ENCODE results near the gene ACSS3. TPM values are rescaled to one million over a fixed set of nuclear protein-coding genes. Genes with fewer than 3 reads are reported as not detected.

The ACSS3 gene
- total and polyA plus RNA-seq, 9 of the 15 experiments (the other 6 are each of a cell fraction or from before 2014, with no cell fraction given): 0.40 TPM; not detected in 8

DNA sequence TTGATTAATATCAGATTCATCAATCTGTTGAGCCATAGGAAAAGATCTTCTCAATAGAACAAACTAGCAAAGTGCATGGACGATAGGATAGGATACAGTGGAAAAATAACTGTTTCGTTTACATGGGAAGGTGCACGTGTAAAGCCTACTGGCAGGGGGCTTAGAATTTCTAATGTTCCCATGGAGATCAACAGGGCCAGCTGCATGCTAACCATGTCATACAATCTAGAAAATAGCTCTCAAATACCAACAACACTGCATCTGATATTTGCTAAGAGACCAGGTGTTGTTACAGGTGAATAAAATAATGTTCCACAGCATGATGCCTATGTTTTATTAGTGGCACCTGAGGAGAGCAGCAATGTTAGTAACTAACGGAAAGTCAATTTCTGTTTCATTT is 72.5 kb downstream of the ACSS3 start:
- no peaks in the 10 kb centered on the region for H3K9me1 ChIP-seq (ENCODE audit: control insufficient read depth, insufficient read depth, low read length)
- POLR2A ChIA-PET: no interaction called here
- no peaks in the 10 kb centered on the region for H4K20me1 ChIP-seq (replicated peaks; ENCODE audit: control insufficient read depth, insufficient read depth, low read length)
- in situ Hi-C loops (cut with MboI) (no loop called here), intact Hi-C loops (cut with micrococcal nuclease) (no loop called here)
- H3K79me2 ChIP-seq (ENCODE audit: control insufficient read depth, insufficient read depth, low read length): no peaks in the 10 kb centered on the region
- H3K4me3 ChIP-seq: no peak overlapping the region
- no peak for ATAC-seq
- no peak for FAIRE-seq
- no TSS peak for BruUV-seq (replicated peaks)
- no peak overlapping the region for H2AFZ ChIP-seq (ENCODE audit: low read depth, low read length)
- CTCF ChIA-PET (ENCODE audit: low intra/inter-chr PET ratio): no interaction called here
- H3K9me3 ChIP-seq (replicated peaks; ENCODE audit: control insufficient read depth, insufficient read depth, low read depth, low read length): no peaks in the 10 kb centered on the region
- H3K4me2 ChIP-seq (ENCODE audit: insufficient read depth, low read length): no peak overlapping the region
- no peaks in the 10 kb centered on the region for H3K4me1 ChIP-seq (replicated peaks in 1 of 2; ENCODE audit: control insufficient read depth in 2 of 2, insufficient read depth in 2 of 2, low read length in 2 of 2)
- no peak for DNase-seq (ENCODE audit: extremely low read depth in 1 of 4, low spot score in 3 of 4)
- H3K36me3 ChIP-seq (ENCODE audit: control insufficient read depth, insufficient read depth, low read length): no peaks in the 10 kb centered on the region
- WGBS (ENCODE audit: insufficient coverage, low coverage, missing lambda C conversion rate): 1% methylated on average over 4 of the region's 4 CpGs
- TF ChIP-seq MAFK (IDR thresholded peaks at IDR 0.05; ENCODE audit: low read length) (no peak), MCM5 (IDR thresholded peaks at IDR 0.05; ENCODE audit: low read depth) (no peak), THRAP3 (IDR thresholded peaks at IDR 0.05; ENCODE audit: borderline replicate concordance) (no peak), ZNF551 (CRISPR knock-in tag; IDR thresholded peaks at IDR 0.05) (no peak), FOXJ2 (tag; IDR thresholded peaks at IDR 0.05) (no peak), SMARCB1 (IDR thresholded peaks at IDR 0.05; ENCODE audit: insufficient read length, low read depth) (no peak), ZKSCAN1 (IDR thresholded peaks at IDR 0.05; ENCODE audit: low read depth, low read length) (no peak), SRF (CRISPR knock-in tag; IDR thresholded peaks at IDR 0.05) (no peak), GABPB2 (CRISPR knock-in tag; conservative IDR thresholded peaks at IDR 0.05) (no peak), FOXJ3 (CRISPR knock-in tag; IDR thresholded peaks at IDR 0.05) (no peak), BHLHE40 (IDR thresholded peaks at IDR 0.05; ENCODE audit: low read length) (no peak), SMC3 (conservative IDR thresholded peaks at IDR 0.05; ENCODE audit: insufficient read depth, low read depth, low read length) (no peak)
- TF ChIP-seq, protein P1, sequence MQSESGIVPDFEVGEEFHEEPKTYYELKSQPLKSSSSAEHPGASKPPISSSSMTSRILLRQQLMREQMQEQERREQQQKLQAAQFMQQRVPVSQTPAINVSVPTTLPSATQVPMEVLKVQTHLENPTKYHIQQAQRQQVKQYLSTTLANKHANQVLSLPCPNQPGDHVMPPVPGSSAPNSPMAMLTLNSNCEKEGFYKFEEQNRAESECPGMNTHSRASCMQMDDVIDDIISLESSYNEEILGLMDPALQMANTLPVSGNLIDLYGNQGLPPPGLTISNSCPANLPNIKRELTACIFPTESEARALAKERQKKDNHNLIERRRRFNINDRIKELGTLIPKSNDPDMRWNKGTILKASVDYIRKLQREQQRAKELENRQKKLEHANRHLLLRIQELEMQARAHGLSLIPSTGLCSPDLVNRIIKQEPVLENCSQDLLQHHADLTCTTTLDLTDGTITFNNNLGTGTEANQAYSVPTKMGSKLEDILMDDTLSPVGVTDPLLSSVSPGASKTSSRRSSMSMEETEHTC (IDR thresholded peaks at IDR 0.05): no peak
- TF ChIP-seq, protein P2, sequence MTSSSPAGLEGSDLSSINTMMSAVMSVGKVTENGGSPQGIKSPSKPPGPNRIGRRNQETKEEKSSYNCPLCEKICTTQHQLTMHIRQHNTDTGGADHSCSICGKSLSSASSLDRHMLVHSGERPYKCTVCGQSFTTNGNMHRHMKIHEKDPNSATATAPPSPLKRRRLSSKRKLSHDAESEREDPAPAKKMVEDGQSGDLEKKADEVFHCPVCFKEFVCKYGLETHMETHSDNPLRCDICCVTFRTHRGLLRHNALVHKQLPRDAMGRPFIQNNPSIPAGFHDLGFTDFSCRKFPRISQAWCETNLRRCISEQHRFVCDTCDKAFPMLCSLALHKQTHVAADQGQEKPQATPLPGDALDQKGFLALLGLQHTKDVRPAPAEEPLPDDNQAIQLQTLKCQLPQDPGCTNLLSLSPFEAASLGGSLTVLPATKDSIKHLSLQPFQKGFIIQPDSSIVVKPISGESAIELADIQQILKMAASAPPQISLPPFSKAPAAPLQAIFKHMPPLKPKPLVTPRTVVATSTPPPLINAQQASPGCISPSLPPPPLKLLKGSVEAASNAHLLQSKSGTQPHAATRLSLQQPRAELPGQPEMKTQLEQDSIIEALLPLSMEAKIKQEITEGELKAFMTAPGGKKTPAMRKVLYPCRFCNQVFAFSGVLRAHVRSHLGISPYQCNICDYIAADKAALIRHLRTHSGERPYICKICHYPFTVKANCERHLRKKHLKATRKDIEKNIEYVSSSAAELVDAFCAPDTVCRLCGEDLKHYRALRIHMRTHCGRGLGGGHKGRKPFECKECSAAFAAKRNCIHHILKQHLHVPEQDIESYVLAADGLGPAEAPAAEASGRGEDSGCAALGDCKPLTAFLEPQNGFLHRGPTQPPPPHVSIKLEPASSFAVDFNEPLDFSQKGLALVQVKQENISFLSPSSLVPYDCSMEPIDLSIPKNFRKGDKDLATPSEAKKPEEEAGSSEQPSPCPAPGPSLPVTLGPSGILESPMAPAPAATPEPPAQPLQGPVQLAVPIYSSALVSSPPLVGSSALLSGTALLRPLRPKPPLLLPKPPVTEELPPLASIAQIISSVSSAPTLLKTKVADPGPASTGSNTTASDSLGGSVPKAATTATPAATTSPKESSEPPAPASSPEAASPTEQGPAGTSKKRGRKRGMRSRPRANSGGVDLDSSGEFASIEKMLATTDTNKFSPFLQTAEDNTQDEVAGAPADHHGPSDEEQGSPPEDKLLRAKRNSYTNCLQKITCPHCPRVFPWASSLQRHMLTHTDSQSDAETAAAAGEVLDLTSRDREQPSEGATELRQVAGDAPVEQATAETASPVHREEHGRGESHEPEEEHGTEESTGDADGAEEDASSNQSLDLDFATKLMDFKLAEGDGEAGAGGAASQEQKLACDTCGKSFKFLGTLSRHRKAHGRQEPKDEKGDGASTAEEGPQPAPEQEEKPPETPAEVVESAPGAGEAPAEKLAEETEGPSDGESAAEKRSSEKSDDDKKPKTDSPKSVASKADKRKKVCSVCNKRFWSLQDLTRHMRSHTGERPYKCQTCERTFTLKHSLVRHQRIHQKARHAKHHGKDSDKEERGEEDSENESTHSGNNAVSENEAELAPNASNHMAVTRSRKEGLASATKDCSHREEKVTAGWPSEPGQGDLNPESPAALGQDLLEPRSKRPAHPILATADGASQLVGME (CRISPR knock-in tag; IDR thresholded peaks at IDR 0.05): no peak
- TF ChIP-seq, protein P3, sequence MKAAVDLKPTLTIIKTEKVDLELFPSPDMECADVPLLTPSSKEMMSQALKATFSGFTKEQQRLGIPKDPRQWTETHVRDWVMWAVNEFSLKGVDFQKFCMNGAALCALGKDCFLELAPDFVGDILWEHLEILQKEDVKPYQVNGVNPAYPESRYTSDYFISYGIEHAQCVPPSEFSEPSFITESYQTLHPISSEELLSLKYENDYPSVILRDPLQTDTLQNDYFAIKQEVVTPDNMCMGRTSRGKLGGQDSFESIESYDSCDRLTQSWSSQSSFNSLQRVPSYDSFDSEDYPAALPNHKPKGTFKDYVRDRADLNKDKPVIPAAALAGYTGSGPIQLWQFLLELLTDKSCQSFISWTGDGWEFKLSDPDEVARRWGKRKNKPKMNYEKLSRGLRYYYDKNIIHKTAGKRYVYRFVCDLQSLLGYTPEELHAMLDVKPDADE (conservative IDR thresholded peaks at IDR 0.05; ENCODE audit: control insufficient read depth, low read depth, low read length): no peak
- TF ChIP-seq, protein P4, sequence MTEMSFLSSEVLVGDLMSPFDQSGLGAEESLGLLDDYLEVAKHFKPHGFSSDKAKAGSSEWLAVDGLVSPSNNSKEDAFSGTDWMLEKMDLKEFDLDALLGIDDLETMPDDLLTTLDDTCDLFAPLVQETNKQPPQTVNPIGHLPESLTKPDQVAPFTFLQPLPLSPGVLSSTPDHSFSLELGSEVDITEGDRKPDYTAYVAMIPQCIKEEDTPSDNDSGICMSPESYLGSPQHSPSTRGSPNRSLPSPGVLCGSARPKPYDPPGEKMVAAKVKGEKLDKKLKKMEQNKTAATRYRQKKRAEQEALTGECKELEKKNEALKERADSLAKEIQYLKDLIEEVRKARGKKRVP (CRISPR knock-in tag; IDR thresholded peaks at IDR 0.05): no peak
- H3K9ac ChIP-seq (ENCODE audit: insufficient read depth in 1 of 2, low read depth in 2 of 2, low read length in 2 of 2): no peak overlapping the region
- no peak overlapping the region for H3K27ac ChIP-seq (ENCODE audit: extremely low read depth, low read depth, low read length)
- no peaks in the 10 kb centered on the region for H3K27me3 ChIP-seq (ENCODE audit: control insufficient read depth in 2 of 2, insufficient read depth in 2 of 2, low read length in 2 of 2)

Data from K562 (cell line).